ENCODE measurements around the gene MSI2. TPM values are rescaled to one million over a fixed set of nuclear protein-coding genes. Genes with fewer than 3 reads are reported as not detected.

Gene MSI2
- total RNA-seq, 4 donors from 2014 or later: 15.9 to 22.9 (median 17.0) TPM

- H3K4me1 ChIP-seq: peaks cover 0 to 28% (median 15%) of the 10 kb centered on the region in 3 donors
- H3K4me3 ChIP-seq: no peak overlapping the region
- no peak for TF ChIP-seq POLR2A (IDR thresholded peaks at IDR 0.05)
- TF ChIP-seq CTCF (IDR thresholded peaks at IDR 0.05): no peak
- intact Hi-C loops (cut with DNase I): no loop called here
- H3K36me3 ChIP-seq: no peaks in the 10 kb centered on the region
- no peaks in the 10 kb centered on the region for H3K9me3 ChIP-seq
- H3K27me3 ChIP-seq: no peaks in the 10 kb centered on the region
- no peak overlapping the region for H3K27ac ChIP-seq
- DNase-seq: no peak
- 85 to 91% methylated on average over 9 to 12 of the region's 12 CpGs for WGBS, 2 donors
Observed at GRCh38 chr17:57561072-57561861, 304.9 kb downstream of the MSI2 start.

GRCh38 chr17:57562184-57562698 lies 305.9 kb downstream of the MSI2 start:
- Histone ChIP-seq H3K27me3 (no peaks in the 10 kb centered on the region), H3K27ac (no peak overlapping the region), H3K36me3 (no peaks in the 10 kb centered on the region), H3K4me3 (no peak overlapping the region), H3K4me1 (peaks cover 0 to 26% (median 10%) of the 10 kb centered on the region in 3 donors), H3K9me3 (no peaks in the 10 kb centered on the region)
- WGBS, 2 donors: 89 to 91% methylated on average over 2 to 7 of the region's 7 CpGs
- intact Hi-C loops (cut with DNase I): no loop called here
- DNase-seq: no peak
- TF ChIP-seq POLR2A (IDR thresholded peaks at IDR 0.05): no peak
- TF ChIP-seq CTCF (IDR thresholded peaks at IDR 0.05): no peak

DNA sequence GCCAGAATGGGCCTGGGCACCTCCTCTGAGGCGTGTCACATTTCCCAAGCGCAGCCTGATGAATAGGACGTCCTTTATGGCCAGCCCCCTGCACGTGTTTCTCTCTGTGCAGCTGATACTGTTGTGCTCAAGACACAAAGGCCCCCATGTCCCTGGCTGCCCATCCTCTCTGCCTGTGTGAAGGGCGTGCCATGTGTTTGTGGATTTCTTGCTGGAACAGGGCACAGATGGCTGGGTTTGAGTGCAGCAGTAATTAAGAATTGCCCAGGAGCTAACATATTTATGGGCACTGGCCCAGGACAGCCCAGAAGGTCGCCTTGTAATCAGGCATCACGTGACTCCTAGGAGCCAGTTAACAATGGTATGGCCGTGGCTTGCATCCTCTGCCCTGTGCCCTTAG lies 307.6 kb downstream of the MSI2 start:
- intact Hi-C loops (cut with DNase I): no loop called here
- H3K4me3 ChIP-seq: no peak overlapping the region
- DNase-seq: no peak
- H3K9me3 ChIP-seq: no peaks in the 10 kb centered on the region
- 81 to 92% methylated on average over 4 to 8 of the region's 8 CpGs for WGBS, 2 donors
- H3K27ac ChIP-seq: no peak overlapping the region
- no peaks in the 10 kb centered on the region for H3K27me3 ChIP-seq
- H3K36me3 ChIP-seq: no peaks in the 10 kb centered on the region
- H3K4me1 ChIP-seq: peaks cover 0 to 12% (median 0%) of the 10 kb centered on the region in 3 donors
- TF ChIP-seq CTCF (IDR thresholded peaks at IDR 0.05) (no peak), POLR2A (IDR thresholded peaks at IDR 0.05) (no peak)

- intact Hi-C loops (cut with DNase I): no loop called here
- no peak overlapping the region for H3K4me3 ChIP-seq
- WGBS, 2 donors: 96 to 97% methylated on average over 6 of the region's 6 CpGs
- H3K27me3 ChIP-seq: no peaks in the 10 kb centered on the region
- H3K4me1 ChIP-seq: peaks cover 0 to 12% (median 0%) of the 10 kb centered on the region in 3 donors
- no peak for TF ChIP-seq POLR2A (IDR thresholded peaks at IDR 0.05)
- no peak for TF ChIP-seq CTCF (IDR thresholded peaks at IDR 0.05)
- H3K27ac ChIP-seq: no peak overlapping the region
- H3K9me3 ChIP-seq: no peaks in the 10 kb centered on the region
- DNase-seq: no peak
- no peaks in the 10 kb centered on the region for H3K36me3 ChIP-seq
Observed at GRCh38 chr17:57565176-57565575, 308.9 kb downstream of the MSI2 start.

GRCh38 chr17:57566721-57567120 lies 310.4 kb downstream of the MSI2 start:
- Histone ChIP-seq H3K4me1 (peaks cover 0 to 20% (median 0%) of the 10 kb centered on the region in 3 donors), H3K36me3 (no peaks in the 10 kb centered on the region), H3K27ac (no peak overlapping the region), H3K27me3 (no peaks in the 10 kb centered on the region), H3K4me3 (no peak overlapping the region), H3K9me3 (no peaks in the 10 kb centered on the region)
- no peak for DNase-seq
- intact Hi-C loops (cut with DNase I): no loop called here
- WGBS, 2 donors: 64 to 65% methylated on average over 8 to 9 of the region's 9 CpGs
- TF ChIP-seq CTCF (IDR thresholded peaks at IDR 0.05) (no peak), POLR2A (IDR thresholded peaks at IDR 0.05) (no peak)
